Smooth muscle cell (in vitro differentiated cells): ENCODE results near the gene TBX2. TPM values are rescaled to one million over a fixed set of nuclear protein-coding genes. Genes with fewer than 3 reads are reported as not detected.

ENCODE experiments used
- DNase-seq: peaks from one replicate; lab custom pipeline; 2025; ENCODE audit not compliant: unreplicated experiment; lab: John Stamatoyannopoulos, UW
- H2AFZ ChIP-seq: fragments of 200-600 bp; sonication (generic); 2 replicates; pipeline ENCODE4 v1.6.0; 2016; ENCODE audit warnings: antibody characterized with exemption, low read depth, mild to moderate bottlenecking
- H3F3A ChIP-seq: fragments of 200-600 bp; sonication (generic); 2 replicates; pipeline ENCODE4 v1.6.0; 2017; ENCODE audit warnings: antibody characterized with exemption, low read depth
- H3K27ac ChIP-seq: fragments of 200-600 bp; sonication (generic); 2 replicates; pipeline ENCODE4 v1.5.1; 2016; ENCODE audit warnings: low read depth, mild to moderate bottlenecking
- H3K27me3 ChIP-seq: fragments of 200-600 bp; sonication (generic); 2 replicates; pipeline ENCODE4 v1.6.1; 2016; ENCODE audit warnings: low read depth, mild to moderate bottlenecking
- H3K36me3 ChIP-seq: fragments of 200-600 bp; sonication (generic); 2 replicates; pipeline ENCODE4 v1.5.1; 2016; ENCODE audit warnings: low read depth
- H3K4me1 ChIP-seq: fragments of 200-600 bp; sonication (generic); 2 replicates; pipeline ENCODE4 v1.5.1; 2016; ENCODE audit warnings: low read depth
- H3K4me2 ChIP-seq: fragments of 200-600 bp; sonication (generic); 2 replicates; pipeline ENCODE4 v1.6.0; 2016; ENCODE audit warnings: mild to moderate bottlenecking
- H3K4me3 ChIP-seq: fragments of 200-600 bp; sonication (generic); 2 replicates; pipeline ENCODE4 v1.5.1; 2016; ENCODE audit warnings: mild to moderate bottlenecking
- H3K79me2 ChIP-seq: fragments of 200-600 bp; sonication (generic); 2 replicates; pipeline ENCODE4 v1.6.0; 2016; ENCODE audit warnings: low read depth, mild to moderate bottlenecking
- H3K9ac ChIP-seq: fragments of 200-600 bp; sonication (generic); 2 replicates; pipeline ENCODE4 v1.6.0; 2016; ENCODE audit warnings: low read depth
- H3K9me3 ChIP-seq: fragments of 200-600 bp; sonication (generic); replicated peaks from 2 replicates; pipeline ENCODE4 v1.5.1; 2016; ENCODE audit warnings: low read depth
- H4K20me1 ChIP-seq: fragments of 200-600 bp; sonication (generic); 2 replicates; pipeline ENCODE4 v1.6.0; 2016; ENCODE audit warnings: low read depth
- WGBS: methylation state at CpG from one replicate; pipeline ENCODE4 v1.1.7; 2016; ENCODE audit warnings: low lambda C conversion rate; 5-methylcytosine and 5-hydroxymethylcytosine counted together
- polyA plus RNA-seq: library from polyadenylated mRNA; unstranded; fragments of >200 nt; fragmentation: Nextera tagmentation; extraction: Ambion mirVana; gene quantifications from 2 replicates; pipeline ENCODE4 v1.2.1, GENCODE V29; 2016
- total RNA-seq: library from RNA; depleted of rRNA; stranded (reverse); fragments of >200 nt; gene quantifications from 2 replicates; pipeline ENCODE4 v1.2.3, GENCODE V29; 2014
- TF ChIP-seq, protein P1 (sequence below): fragments of 200-600 bp; sonication (generic); IDR thresholded peaks from 2 replicates; pipeline ENCODE4 v1.5.1; 2017; ENCODE audit warnings: borderline replicate concordance, mild to moderate bottlenecking, antibody characterized with exemption; ENCODE audit not compliant: insufficient read depth, poor library complexity, severe bottlenecking

Gene TBX2
- total and polyA plus RNA-seq, 2 experiments from 2014 or later: 46.7 to 146 TPM

DNA sequence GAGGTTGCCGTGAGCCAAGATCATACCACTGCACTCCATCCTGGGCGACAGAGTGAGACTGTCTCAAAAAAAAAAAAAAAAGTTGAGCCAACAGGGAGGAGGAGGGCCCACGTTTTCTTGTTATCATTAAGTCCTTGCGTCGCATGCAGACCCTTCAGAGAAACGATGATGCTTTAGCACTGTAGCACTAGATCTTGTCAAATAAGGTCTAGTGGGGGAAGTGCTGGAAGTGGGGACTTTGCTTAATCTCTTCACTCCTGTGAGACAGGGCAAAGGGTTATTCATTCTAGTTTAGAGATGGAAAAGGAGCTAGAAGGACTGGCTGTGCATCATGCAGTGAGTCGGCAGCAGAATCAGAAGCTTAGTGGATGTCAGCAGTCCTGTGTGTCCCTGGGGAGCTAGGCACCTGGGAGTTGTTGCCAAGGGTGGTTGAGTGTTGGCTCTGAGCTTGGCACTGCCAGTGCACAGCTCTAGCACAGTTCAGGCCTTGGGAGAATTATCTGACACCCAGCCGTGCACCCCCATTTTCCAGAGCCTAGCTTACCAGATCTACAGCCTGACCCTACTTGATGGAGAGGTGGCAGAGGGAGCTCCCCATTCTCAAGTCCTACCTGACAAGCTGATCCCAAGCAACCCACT, 33.4 kb upstream of the TBX2 start:
- 83% methylated on average over 8 of the region's 8 CpGs for WGBS
- no peaks in the 10 kb centered on the region for H4K20me1 ChIP-seq
- TF ChIP-seq, protein P1, sequence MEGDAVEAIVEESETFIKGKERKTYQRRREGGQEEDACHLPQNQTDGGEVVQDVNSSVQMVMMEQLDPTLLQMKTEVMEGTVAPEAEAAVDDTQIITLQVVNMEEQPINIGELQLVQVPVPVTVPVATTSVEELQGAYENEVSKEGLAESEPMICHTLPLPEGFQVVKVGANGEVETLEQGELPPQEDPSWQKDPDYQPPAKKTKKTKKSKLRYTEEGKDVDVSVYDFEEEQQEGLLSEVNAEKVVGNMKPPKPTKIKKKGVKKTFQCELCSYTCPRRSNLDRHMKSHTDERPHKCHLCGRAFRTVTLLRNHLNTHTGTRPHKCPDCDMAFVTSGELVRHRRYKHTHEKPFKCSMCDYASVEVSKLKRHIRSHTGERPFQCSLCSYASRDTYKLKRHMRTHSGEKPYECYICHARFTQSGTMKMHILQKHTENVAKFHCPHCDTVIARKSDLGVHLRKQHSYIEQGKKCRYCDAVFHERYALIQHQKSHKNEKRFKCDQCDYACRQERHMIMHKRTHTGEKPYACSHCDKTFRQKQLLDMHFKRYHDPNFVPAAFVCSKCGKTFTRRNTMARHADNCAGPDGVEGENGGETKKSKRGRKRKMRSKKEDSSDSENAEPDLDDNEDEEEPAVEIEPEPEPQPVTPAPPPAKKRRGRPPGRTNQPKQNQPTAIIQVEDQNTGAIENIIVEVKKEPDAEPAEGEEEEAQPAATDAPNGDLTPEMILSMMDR: no peak

DNA sequence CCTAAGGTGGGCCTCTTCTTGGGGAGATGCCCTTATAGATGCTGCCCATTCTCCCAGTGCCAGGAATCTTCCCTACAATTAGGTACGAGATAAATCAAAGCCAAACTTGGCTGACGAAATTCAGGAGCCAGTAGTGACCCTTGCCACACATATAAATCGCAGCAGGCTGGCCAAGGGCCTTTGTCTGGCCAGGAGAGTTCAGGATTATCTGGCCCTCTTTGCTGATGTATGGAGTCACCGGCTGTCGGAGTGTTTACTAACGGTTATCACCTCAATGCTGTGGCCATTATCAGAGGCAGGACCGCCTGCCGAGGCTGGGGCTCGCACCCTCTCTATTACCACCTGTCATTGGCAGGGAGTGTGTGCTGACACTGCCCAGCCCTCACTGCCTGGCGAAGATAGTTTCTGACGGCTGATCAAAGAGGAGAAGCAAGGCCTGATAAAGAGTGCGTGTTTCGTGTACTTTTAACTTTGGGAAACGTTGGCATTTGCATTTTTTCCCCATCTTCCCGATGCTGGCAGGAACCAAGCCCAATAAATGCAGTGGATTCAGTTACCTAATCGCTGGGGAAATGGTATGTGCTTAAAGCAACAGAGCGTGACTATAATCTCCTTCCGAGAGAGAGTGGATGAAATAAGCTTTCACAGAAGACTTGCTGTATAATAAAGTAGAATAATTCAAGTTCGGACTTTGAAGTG, 32.8 kb upstream of the TBX2 start:
- H3F3A ChIP-seq: no peaks in the 10 kb centered on the region
- H3K9me3 ChIP-seq: no peaks in the 10 kb centered on the region
- H3K79me2 ChIP-seq: no peaks in the 10 kb centered on the region
- WGBS: 27% methylated on average over 19 of the region's 19 CpGs
- H3K27me3 ChIP-seq: no peaks in the 10 kb centered on the region
- TF ChIP-seq, protein P1: no peak
- H3K9ac ChIP-seq: no peak overlapping the region
- DNase-seq: no peak
- peaks cover 10% of the 10 kb centered on the region for H3K4me1 ChIP-seq
- H3K4me3 ChIP-seq: no peak overlapping the region
- no peak overlapping the region for H3K27ac ChIP-seq
- H2AFZ ChIP-seq: no peak overlapping the region
- H3K4me2 ChIP-seq: peak overlapping the region; percentile 33
- H4K20me1 ChIP-seq: no peaks in the 10 kb centered on the region
- H3K36me3 ChIP-seq: no peaks in the 10 kb centered on the region

More for the DNA sequence above, 33.4 kb upstream of the TBX2 start:
- Histone ChIP-seq H3K36me3 (no peaks in the 10 kb centered on the region), H2AFZ (no peak overlapping the region), H3K9ac (no peak overlapping the region), H3K4me2 (no peak overlapping the region), H3K27ac (no peak overlapping the region), H3K4me3 (no peak overlapping the region), H3K9me3 (no peaks in the 10 kb centered on the region), H3K27me3 (no peaks in the 10 kb centered on the region), H3K4me1 (peaks cover 10% of the 10 kb centered on the region), H3K79me2 (no peaks in the 10 kb centered on the region), H3F3A (no peaks in the 10 kb centered on the region)
- DNase-seq: no peak

DNA sequence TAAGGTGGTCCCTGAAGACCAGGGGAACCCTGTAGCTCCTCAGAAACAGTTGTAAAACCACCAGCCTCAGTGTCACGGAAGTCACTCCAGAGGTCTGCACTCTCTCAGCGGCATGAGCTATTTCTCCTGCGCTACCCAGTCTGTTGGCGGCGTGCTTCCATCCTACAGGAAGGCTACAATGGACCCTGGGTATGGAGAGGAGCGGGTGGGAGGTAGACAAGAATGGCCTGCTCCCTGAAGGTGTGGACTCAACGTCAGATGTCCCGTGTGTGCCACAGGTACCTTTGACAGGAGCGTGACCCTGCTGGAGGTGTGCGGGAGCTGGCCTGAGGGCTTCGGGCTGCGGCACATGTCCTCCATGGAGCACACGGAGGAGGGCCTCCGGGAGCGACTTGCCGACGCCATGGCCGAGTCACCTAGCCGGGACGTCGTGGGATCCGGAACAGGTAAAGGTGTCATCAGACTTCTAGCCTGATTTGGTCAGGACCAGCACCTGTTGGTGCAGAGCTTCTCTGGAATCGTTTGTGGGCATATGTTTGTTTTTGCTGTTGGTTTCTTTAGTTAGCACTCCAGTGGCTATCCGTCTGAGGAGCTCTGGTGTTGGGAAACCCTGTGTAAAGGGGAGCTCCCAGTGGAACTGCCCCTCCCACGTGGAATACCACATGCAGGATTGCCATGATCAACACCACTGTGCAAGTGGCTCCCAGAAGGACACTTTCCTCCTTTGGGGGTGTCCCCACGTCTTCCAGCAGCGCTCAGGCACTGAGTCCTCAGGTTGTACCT, 31.4 kb upstream of the TBX2 start:
- no peak overlapping the region for H3K4me2 ChIP-seq
- H3K4me3 ChIP-seq: no peak overlapping the region
- H3K27ac ChIP-seq: no peak overlapping the region
- DNase-seq: no peak
- no peak overlapping the region for H2AFZ ChIP-seq
- peaks cover 10% of the 10 kb centered on the region for H3K4me1 ChIP-seq
- H3K9me3 ChIP-seq: no peaks in the 10 kb centered on the region
- no peaks in the 10 kb centered on the region for H4K20me1 ChIP-seq
- H3K36me3 ChIP-seq: no peaks in the 10 kb centered on the region
- TF ChIP-seq, protein P1: no peak
- no peaks in the 10 kb centered on the region for H3K27me3 ChIP-seq
- H3F3A ChIP-seq: no peaks in the 10 kb centered on the region
- no peaks in the 10 kb centered on the region for H3K79me2 ChIP-seq
- WGBS: 96% methylated on average over 27 of the region's 27 CpGs
- no peak overlapping the region for H3K9ac ChIP-seq
